PC-3 (cell line): ENCODE measurements around the gene CCL8.

Experiments used
- EZH2 ChIP-seq: fragments of 300-600 bp; sonication (generic); IDR thresholded peaks from one replicate; pipeline ENCODE4 v1.6.1; 2017; ENCODE audit warnings: antibody characterized with exemption, mild to moderate bottlenecking, low read length; ENCODE audit not compliant: unreplicated experiment
- EZH2phosphoT487 ChIP-seq: fragments of 300-600 bp; sonication (generic); IDR thresholded peaks from 2 replicates; pipeline ENCODE4 v1.6.1; 2018; ENCODE audit warnings: mild to moderate bottlenecking, antibody characterized with exemption, low read length, borderline replicate concordance
- TF ChIP-seq, protein P1 (sequence below): fragments of 300-600 bp; sonication (generic); conservative IDR thresholded peaks from 2 replicates; pipeline ENCODE4 v1.5.1; 2017; ENCODE audit warnings: antibody characterized with exemption, low read depth, mild to moderate bottlenecking, low read length

DNA sequence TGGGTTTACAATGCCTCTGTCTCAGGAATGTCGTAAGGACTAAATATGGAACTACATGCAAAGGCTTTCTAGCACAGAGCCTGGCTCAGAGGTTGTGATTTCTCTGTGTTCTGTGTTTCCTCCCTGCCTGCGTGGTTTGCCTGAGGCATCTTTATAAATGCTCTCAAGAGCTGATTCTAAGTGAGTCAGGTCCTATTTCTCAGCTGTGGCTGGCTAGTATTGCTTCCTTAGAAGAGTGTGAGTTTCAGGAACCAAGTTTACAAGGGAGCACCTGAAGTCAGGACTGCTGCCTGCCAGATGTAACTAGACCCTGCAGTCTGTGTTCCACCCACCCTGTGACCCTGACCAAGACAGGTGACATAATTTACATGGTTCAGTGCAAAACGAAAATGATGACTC, 51.8 kb downstream of the CCL8 start:
- TF ChIP-seq, protein P1, sequence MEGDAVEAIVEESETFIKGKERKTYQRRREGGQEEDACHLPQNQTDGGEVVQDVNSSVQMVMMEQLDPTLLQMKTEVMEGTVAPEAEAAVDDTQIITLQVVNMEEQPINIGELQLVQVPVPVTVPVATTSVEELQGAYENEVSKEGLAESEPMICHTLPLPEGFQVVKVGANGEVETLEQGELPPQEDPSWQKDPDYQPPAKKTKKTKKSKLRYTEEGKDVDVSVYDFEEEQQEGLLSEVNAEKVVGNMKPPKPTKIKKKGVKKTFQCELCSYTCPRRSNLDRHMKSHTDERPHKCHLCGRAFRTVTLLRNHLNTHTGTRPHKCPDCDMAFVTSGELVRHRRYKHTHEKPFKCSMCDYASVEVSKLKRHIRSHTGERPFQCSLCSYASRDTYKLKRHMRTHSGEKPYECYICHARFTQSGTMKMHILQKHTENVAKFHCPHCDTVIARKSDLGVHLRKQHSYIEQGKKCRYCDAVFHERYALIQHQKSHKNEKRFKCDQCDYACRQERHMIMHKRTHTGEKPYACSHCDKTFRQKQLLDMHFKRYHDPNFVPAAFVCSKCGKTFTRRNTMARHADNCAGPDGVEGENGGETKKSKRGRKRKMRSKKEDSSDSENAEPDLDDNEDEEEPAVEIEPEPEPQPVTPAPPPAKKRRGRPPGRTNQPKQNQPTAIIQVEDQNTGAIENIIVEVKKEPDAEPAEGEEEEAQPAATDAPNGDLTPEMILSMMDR = no peak
- TF ChIP-seq EZH2 (no peak), EZH2phosphoT487 (no peak)
